Sigmoid colon (tissue), 4 donors: Measurements from ENCODE around the gene GLTPD2.

Experiments
- CTCF ChIP-seq, 4 experiments: fragments of 450-650 bp in 3 of 4; fragments of 200-600 bp in 1 of 4; IDR thresholded peaks; one replicate each; pipeline ENCODE4 v1.5.1; 2016 to 2019; ENCODE audit warnings: antibody characterized with exemption in 4 of 4, mild to moderate bottlenecking in 3 of 4, moderate library complexity in 2 of 4
- EP300 ChIP-seq, 4 donors: sonication (generic); formaldehyde crosslinking; IDR thresholded peaks; one replicate each; pipeline ENCODE4 v1.6.1; 2017; ENCODE audit warnings: antibody characterized with exemption in 4 of 4
- POLR2A ChIP-seq, 2 donors: fragments of 450-650 bp; IDR thresholded peaks; one replicate each; pipeline ENCODE4 v1.6.1; 2016; ENCODE audit warnings: antibody characterized with exemption in 2 of 2, mild to moderate bottlenecking in 2 of 2, moderate library complexity in 2 of 2
- POLR2AphosphoS5 ChIP-seq, 4 donors: sonication (generic); formaldehyde crosslinking; IDR thresholded peaks; one replicate each; pipeline ENCODE4 v1.6.1; 2017; ENCODE audit warnings: antibody characterized with exemption in 4 of 4

GRCh38 chr17:4742133-4742532, 46.6 kb upstream of the GLTPD2 start:
- no peak for TF ChIP-seq POLR2AphosphoS5 (IDR thresholded peaks at IDR 0.05)
- no peak for TF ChIP-seq CTCF (IDR thresholded peaks at IDR 0.05)
- TF ChIP-seq POLR2A (IDR thresholded peaks at IDR 0.05), result no peak
- no peak for TF ChIP-seq EP300 (IDR thresholded peaks at IDR 0.05)
